ENCODE data around the gene PDE4A.

PDE4A gene

DNA sequence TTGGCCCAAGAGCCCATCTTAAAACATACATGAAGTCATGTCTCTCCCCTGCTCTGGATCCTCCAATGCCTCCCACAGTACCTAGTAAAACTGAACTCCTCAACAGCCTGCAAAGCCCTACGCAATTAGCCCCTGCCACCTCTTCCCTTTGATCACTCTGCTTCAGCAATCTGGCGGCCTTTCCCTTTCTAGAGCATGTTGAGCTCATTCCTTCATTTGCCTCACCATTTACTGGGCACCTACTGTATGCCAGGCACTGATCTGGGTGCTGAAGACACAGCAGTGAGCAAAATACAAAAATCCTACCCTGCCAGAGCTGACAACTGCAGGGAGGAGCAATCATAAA is 79.9 kb downstream of the PDE4A start:
- TF ChIP-seq EP300 (IDR thresholded peaks at IDR 0.05; ENCODE audit: borderline replicate concordance) (no peak), FOXM1 (IDR thresholded peaks at IDR 0.05; ENCODE audit: borderline replicate concordance, low read depth) (no peak), TEAD4 (IDR thresholded peaks at IDR 0.05) (no peak), ZBTB7A (IDR thresholded peaks at IDR 0.05; ENCODE audit: low read depth) (no peak), TCF12 (IDR thresholded peaks at IDR 0.05; ENCODE audit: low read depth) (no peak), RAD21 (IDR thresholded peaks at IDR 0.05; ENCODE audit: low read depth) (no peak), TAF1 (IDR thresholded peaks at IDR 0.05; ENCODE audit: low read depth) (no peak), MAX (IDR thresholded peaks at IDR 0.05) (no peak), NFIC (IDR thresholded peaks at IDR 0.05) (no peak)

DNA sequence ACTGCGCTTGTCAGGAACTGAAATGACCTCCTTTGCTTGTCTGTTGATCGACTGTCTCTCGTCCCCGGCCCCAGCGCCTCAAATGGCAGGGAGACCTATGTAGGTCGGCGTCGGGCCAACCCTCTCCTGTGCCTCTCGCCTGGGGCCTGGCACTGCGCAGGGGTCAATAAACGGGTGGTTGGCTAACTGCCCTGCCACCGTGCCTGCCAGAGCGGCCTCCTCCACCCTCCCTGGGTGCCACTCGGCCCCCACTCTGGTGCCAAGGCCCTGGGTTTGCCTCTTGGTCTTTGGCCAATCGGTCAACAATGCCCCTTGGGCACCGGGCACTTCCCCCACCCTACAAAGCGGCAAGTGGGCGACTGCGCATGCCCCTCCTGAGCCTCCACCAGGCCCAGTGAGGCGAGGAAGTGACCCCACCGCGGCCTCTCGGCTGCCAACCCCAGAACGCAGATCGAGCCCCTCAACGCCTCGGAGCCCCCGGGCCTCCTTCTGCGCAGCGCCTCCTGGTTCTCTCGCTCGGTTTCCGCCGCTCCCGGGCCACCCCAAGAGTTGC is 81.7 kb downstream of the PDE4A start:
- TF ChIP-seq TEAD4 (IDR thresholded peaks at IDR 0.05) (no peak), MAX (IDR thresholded peaks at IDR 0.05) (peak; percentile 20; the same call in 1 of the 2 replicates), CREB1 (IDR thresholded peaks at IDR 0.05; ENCODE audit: low read depth) (no peak), EGR1 (IDR thresholded peaks at IDR 0.05) (0 out of 2 replicates have a peak, but pooled peaks have one; percentile 14), ZBTB7A (IDR thresholded peaks at IDR 0.05; ENCODE audit: low read depth) (peak; percentile 14; the same call in 1 of the 2 replicates), NFIC (IDR thresholded peaks at IDR 0.05) (peak; percentile 63)

DNA sequence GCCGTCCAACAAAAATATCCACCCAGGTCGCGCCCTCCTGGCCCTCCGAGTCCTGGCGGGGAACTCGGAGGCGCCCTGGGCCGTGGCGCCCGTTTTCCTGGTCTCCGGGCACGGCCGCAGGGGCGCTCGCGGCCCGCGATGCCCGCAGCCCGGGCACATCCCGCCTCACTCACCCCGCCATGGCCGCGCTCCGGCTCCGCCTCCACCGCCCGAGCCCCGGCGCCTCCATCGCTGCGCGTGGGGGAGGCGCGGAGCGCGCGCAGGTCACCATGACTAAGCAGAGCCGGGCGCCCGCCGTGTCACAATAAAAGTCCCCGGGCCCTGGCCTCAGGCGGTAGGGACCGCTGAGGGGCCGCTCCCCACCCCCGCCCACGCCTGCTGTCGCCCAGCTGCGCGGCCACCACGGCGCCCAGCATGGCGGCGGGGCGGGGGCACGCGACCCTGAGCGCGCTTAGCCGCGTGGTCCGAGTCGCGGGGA is 82.2 kb downstream of the PDE4A start:
- TF ChIP-seq TAF1 (IDR thresholded peaks at IDR 0.05; ENCODE audit: low read depth), result peak; percentile 83
- peak; percentile 93 for TF ChIP-seq EGR1 (IDR thresholded peaks at IDR 0.05)
- no peak for TF ChIP-seq CREB1 (IDR thresholded peaks at IDR 0.05; ENCODE audit: low read depth)
- TF ChIP-seq, protein P1, sequence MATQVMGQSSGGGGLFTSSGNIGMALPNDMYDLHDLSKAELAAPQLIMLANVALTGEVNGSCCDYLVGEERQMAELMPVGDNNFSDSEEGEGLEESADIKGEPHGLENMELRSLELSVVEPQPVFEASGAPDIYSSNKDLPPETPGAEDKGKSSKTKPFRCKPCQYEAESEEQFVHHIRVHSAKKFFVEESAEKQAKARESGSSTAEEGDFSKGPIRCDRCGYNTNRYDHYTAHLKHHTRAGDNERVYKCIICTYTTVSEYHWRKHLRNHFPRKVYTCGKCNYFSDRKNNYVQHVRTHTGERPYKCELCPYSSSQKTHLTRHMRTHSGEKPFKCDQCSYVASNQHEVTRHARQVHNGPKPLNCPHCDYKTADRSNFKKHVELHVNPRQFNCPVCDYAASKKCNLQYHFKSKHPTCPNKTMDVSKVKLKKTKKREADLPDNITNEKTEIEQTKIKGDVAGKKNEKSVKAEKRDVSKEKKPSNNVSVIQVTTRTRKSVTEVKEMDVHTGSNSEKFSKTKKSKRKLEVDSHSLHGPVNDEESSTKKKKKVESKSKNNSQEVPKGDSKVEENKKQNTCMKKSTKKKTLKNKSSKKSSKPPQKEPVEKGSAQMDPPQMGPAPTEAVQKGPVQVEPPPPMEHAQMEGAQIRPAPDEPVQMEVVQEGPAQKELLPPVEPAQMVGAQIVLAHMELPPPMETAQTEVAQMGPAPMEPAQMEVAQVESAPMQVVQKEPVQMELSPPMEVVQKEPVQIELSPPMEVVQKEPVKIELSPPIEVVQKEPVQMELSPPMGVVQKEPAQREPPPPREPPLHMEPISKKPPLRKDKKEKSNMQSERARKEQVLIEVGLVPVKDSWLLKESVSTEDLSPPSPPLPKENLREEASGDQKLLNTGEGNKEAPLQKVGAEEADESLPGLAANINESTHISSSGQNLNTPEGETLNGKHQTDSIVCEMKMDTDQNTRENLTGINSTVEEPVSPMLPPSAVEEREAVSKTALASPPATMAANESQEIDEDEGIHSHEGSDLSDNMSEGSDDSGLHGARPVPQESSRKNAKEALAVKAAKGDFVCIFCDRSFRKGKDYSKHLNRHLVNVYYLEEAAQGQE (IDR thresholded peaks at IDR 0.05; ENCODE audit: low read depth), result no peak
- TF ChIP-seq CEBPB (IDR thresholded peaks at IDR 0.05), result no peak
- no peak for TF ChIP-seq RAD21 (IDR thresholded peaks at IDR 0.05; ENCODE audit: low read depth)
- TF ChIP-seq, protein P2, sequence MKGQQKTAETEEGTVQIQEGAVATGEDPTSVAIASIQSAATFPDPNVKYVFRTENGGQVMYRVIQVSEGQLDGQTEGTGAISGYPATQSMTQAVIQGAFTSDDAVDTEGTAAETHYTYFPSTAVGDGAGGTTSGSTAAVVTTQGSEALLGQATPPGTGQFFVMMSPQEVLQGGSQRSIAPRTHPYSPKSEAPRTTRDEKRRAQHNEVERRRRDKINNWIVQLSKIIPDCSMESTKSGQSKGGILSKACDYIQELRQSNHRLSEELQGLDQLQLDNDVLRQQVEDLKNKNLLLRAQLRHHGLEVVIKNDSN (IDR thresholded peaks at IDR 0.05), result peak; percentile 46; the same call in 1 of the 2 replicates
- peak; percentile 77; the same call in 1 of the 2 replicates for TF ChIP-seq TCF12 (IDR thresholded peaks at IDR 0.05; ENCODE audit: low read depth)
- TF ChIP-seq TEAD4 (IDR thresholded peaks at IDR 0.05), result peak; percentile 44
- peak; percentile 58; the same call in 1 of the 2 replicates for TF ChIP-seq EP300 (IDR thresholded peaks at IDR 0.05; ENCODE audit: borderline replicate concordance)
- TF ChIP-seq FOXM1 (IDR thresholded peaks at IDR 0.05; ENCODE audit: borderline replicate concordance, low read depth), result no peak
- no peak for TF ChIP-seq NFIC (IDR thresholded peaks at IDR 0.05)
- peak; percentile 87 for TF ChIP-seq MAX (IDR thresholded peaks at IDR 0.05)
- TF ChIP-seq ZBTB7A (IDR thresholded peaks at IDR 0.05; ENCODE audit: low read depth), result no peak
- peak; percentile 91 for TF ChIP-seq YY1 (IDR thresholded peaks at IDR 0.05; ENCODE audit: low read depth)

- TF ChIP-seq CEBPB (IDR thresholded peaks at IDR 0.05) (no peak), ZBTB7A (IDR thresholded peaks at IDR 0.05; ENCODE audit: low read depth) (no peak), MAX (IDR thresholded peaks at IDR 0.05) (peak; percentile 33), EP300 (IDR thresholded peaks at IDR 0.05; ENCODE audit: borderline replicate concordance) (no peak)
Observed at GRCh38 chr19:10503002-10503789, 82.9 kb downstream of the PDE4A start, which contains the start of gene KEAP1. TSS of gene KEAP1 (minus strand) at chr19:10503356. CDS start at chr19:10500033, 3,323 bp downstream.

GRCh38 chr19:10505583-10506229 is 85.4 kb downstream of the PDE4A start:
- TF ChIP-seq EP300 (IDR thresholded peaks at IDR 0.05; ENCODE audit: borderline replicate concordance) (no peak), MAX (IDR thresholded peaks at IDR 0.05) (peak; percentile 45), TAF1 (IDR thresholded peaks at IDR 0.05; ENCODE audit: low read depth) (no peak), ZBTB7A (IDR thresholded peaks at IDR 0.05; ENCODE audit: low read depth) (no peak), RAD21 (IDR thresholded peaks at IDR 0.05; ENCODE audit: low read depth) (peak; percentile 77), FOXM1 (IDR thresholded peaks at IDR 0.05; ENCODE audit: borderline replicate concordance, low read depth) (no peak), CREB1 (IDR thresholded peaks at IDR 0.05; ENCODE audit: low read depth) (no peak)
- TF ChIP-seq, protein P1 (IDR thresholded peaks at IDR 0.05; ENCODE audit: low read depth), result no peak
- TF ChIP-seq, protein P2 (IDR thresholded peaks at IDR 0.05), result peak; percentile 64
